ENCODE measurements around the gene PLCG2.

DNA sequence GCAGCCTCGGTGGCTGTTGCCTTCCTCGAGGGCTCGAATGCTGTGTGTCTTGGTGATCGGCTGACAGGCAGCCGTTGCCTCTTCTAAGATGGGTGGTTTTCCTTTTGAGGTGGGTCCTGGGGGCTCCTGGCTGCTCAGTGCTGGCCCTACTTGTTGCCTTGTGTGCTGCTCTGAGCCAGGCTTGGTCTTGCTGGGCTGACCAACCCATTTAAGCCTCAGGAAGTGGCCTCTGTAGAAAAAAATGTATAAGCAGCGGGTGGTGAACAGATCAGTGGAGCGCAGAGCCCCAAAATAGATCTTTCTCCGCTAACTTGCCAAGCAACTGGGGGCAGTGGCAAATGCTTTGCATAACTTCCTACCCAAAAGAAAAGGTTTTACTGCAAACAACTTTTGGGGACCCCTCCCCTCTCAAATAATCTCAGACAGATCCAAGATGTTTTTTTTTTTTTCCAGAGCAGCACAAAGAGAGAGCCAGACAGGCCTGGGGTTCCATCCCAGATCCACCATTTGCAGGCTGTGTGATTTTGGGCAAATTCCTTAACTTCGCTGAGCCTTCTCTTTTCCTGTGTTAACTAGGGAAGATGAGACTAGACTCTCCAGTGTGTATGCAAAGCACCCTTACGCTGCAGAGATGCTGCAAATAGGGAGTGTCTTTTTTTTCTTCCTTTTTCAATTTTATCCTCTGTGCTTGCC, 42.5 kb downstream of the PLCG2 start:
- TF ChIP-seq, protein P1, sequence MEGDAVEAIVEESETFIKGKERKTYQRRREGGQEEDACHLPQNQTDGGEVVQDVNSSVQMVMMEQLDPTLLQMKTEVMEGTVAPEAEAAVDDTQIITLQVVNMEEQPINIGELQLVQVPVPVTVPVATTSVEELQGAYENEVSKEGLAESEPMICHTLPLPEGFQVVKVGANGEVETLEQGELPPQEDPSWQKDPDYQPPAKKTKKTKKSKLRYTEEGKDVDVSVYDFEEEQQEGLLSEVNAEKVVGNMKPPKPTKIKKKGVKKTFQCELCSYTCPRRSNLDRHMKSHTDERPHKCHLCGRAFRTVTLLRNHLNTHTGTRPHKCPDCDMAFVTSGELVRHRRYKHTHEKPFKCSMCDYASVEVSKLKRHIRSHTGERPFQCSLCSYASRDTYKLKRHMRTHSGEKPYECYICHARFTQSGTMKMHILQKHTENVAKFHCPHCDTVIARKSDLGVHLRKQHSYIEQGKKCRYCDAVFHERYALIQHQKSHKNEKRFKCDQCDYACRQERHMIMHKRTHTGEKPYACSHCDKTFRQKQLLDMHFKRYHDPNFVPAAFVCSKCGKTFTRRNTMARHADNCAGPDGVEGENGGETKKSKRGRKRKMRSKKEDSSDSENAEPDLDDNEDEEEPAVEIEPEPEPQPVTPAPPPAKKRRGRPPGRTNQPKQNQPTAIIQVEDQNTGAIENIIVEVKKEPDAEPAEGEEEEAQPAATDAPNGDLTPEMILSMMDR (conservative IDR thresholded peaks at IDR 0.05; ENCODE audit: low read length), result no peak
- no peak for TF ChIP-seq EZH2phosphoT487 (IDR thresholded peaks at IDR 0.05; ENCODE audit: borderline replicate concordance, low read depth, low read length)

All from OCI-LY7 (cell line).